T-helper 2 cell treated with Interferon-gamma antibody and Interleukin-4, amounts not matched to agents 5 μg/mL and 100 μg/mL, for 36 hours (primary cell): ENCODE results near the gene STRIP2.
"Not testable (repeated sequence)": the region's sequence is repeated elsewhere in the genome, so short reads cannot be mapped to it uniquely, and the experiment has no call there.

Source experiments
- DNase-seq: peaks from one replicate; pipeline ENCODE4 v3.0.0; 2021; ENCODE audit warnings: low spot score
- H3K27ac Mint-ChIP-seq: one replicate; pipeline ENCODE4 v1.8.0; 2021; ENCODE audit warnings: mild to moderate bottlenecking, mixed read lengths
- H3K27me3 Mint-ChIP-seq: one replicate; pipeline ENCODE4 v1.8.0; 2021; ENCODE audit warnings: low read depth, mixed read lengths
- H3K36me3 Mint-ChIP-seq: one replicate; pipeline ENCODE4 v1.8.0; 2021; ENCODE audit warnings: low read depth, mixed read lengths
- H3K4me1 Mint-ChIP-seq: one replicate; pipeline ENCODE4 v1.8.0; 2021; ENCODE audit warnings: low read depth, mixed read lengths
- H3K4me3 Mint-ChIP-seq: one replicate; pipeline ENCODE4 v1.8.0; 2022; ENCODE audit warnings: mild to moderate bottlenecking, moderate library complexity, mixed read lengths
- H3K9me3 Mint-ChIP-seq: one replicate; pipeline ENCODE4 v1.8.0; 2021; ENCODE audit warnings: mixed read lengths

Gene STRIP2

GRCh38 chr7:129401228-129401966 is 32.8 kb upstream of the STRIP2 start:
- DNase-seq = no peak
- Mint-ChIP-seq H3K27me3 (no peaks in the 10 kb centered on the region), H3K4me1 (peaks cover 8% of the 10 kb centered on the region), H3K27ac (no peak overlapping the region), H3K36me3 (peaks cover 6% of the 10 kb centered on the region), H3K9me3 (no peaks in the 10 kb centered on the region), H3K4me3 (no peak overlapping the region)

- H3K9me3 Mint-ChIP-seq = no peaks in the 10 kb centered on the region
- H3K27ac Mint-ChIP-seq = no peak overlapping the region
- no peak overlapping the region for H3K4me3 Mint-ChIP-seq
- peaks cover 6% of the 10 kb centered on the region for H3K36me3 Mint-ChIP-seq
- peaks cover 8% of the 10 kb centered on the region for H3K4me1 Mint-ChIP-seq
- peak; percentile 7 for DNase-seq
- no peaks in the 10 kb centered on the region for H3K27me3 Mint-ChIP-seq
Measured at GRCh38 chr7:129401967-129402860, 32.0 kb upstream of the STRIP2 start.

- peak overlapping the region; percentile 8 for H3K27ac Mint-ChIP-seq
- peaks cover 18% of the 10 kb centered on the region for H3K36me3 Mint-ChIP-seq
Measured at GRCh38 chr7:129405527-129405926, 28.7 kb upstream of the STRIP2 start.

GRCh38 chr7:129410238-129410637 is 24.0 kb upstream of the STRIP2 start:
- not testable (repeated sequence) for H3K4me1 Mint-ChIP-seq, H3K27ac Mint-ChIP-seq, H3K9me3 Mint-ChIP-seq, H3K4me3 Mint-ChIP-seq, H3K27me3 Mint-ChIP-seq, DNase-seq
- peaks cover 30% of the 10 kb centered on the region for H3K36me3 Mint-ChIP-seq

More at GRCh38 chr7:129405527-129405926, 28.7 kb upstream of the STRIP2 start:
- Mint-ChIP-seq H3K4me3 (no peak overlapping the region), H3K27me3 (no peaks in the 10 kb centered on the region), H3K9me3 (no peaks in the 10 kb centered on the region), H3K4me1 (peaks cover 8% of the 10 kb centered on the region)
- DNase-seq = no peak

- H3K4me3 Mint-ChIP-seq = no peak overlapping the region
- H3K36me3 Mint-ChIP-seq = peaks cover 29% of the 10 kb centered on the region
- H3K9me3 Mint-ChIP-seq = peaks cover 8% of the 10 kb centered on the region
- H3K27ac Mint-ChIP-seq = no peak overlapping the region
- H3K27me3 Mint-ChIP-seq = no peaks in the 10 kb centered on the region
- DNase-seq = no peak
- no peaks in the 10 kb centered on the region for H3K4me1 Mint-ChIP-seq
Measured at GRCh38 chr7:129412501-129412900, 21.7 kb upstream of the STRIP2 start.

GRCh38 chr7:129417073-129417472 is 17.2 kb upstream of the STRIP2 start:
- Mint-ChIP-seq H3K27me3 (no peaks in the 10 kb centered on the region), H3K4me3 (no peak overlapping the region), H3K4me1 (no peaks in the 10 kb centered on the region), H3K36me3 (peaks cover 13% of the 10 kb centered on the region), H3K27ac (no peak overlapping the region), H3K9me3 (peaks cover 8% of the 10 kb centered on the region)
- DNase-seq = no peak

GRCh38 chr7:129421717-129422250 is 12.4 kb upstream of the STRIP2 start:
- no peaks in the 10 kb centered on the region for H3K9me3 Mint-ChIP-seq
- no peaks in the 10 kb centered on the region for H3K4me1 Mint-ChIP-seq
- no peak overlapping the region for H3K4me3 Mint-ChIP-seq
- no peaks in the 10 kb centered on the region for H3K27me3 Mint-ChIP-seq
- DNase-seq = no peak
- H3K27ac Mint-ChIP-seq = no peak overlapping the region
- no peaks in the 10 kb centered on the region for H3K36me3 Mint-ChIP-seq

- Mint-ChIP-seq H3K9me3 (no peaks in the 10 kb centered on the region), H3K27ac (no peak overlapping the region), H3K4me3 (no peak overlapping the region), H3K36me3 (no peaks in the 10 kb centered on the region), H3K27me3 (no peaks in the 10 kb centered on the region), H3K4me1 (no peaks in the 10 kb centered on the region)
- no peak for DNase-seq
Measured at GRCh38 chr7:129422727-129423126, 11.5 kb upstream of the STRIP2 start.

GRCh38 chr7:129423700-129424410 is 10.4 kb upstream of the STRIP2 start:
- H3K4me1 Mint-ChIP-seq = no peaks in the 10 kb centered on the region
- H3K27ac Mint-ChIP-seq = no peak overlapping the region
- H3K36me3 Mint-ChIP-seq = no peaks in the 10 kb centered on the region
- no peaks in the 10 kb centered on the region for H3K27me3 Mint-ChIP-seq
- no peak overlapping the region for H3K4me3 Mint-ChIP-seq
- no peaks in the 10 kb centered on the region for H3K9me3 Mint-ChIP-seq
- no peak for DNase-seq

- no peaks in the 10 kb centered on the region for H3K27me3 Mint-ChIP-seq
- no peak overlapping the region for H3K4me3 Mint-ChIP-seq
- no peaks in the 10 kb centered on the region for H3K4me1 Mint-ChIP-seq
- H3K36me3 Mint-ChIP-seq = no peaks in the 10 kb centered on the region
- no peak for DNase-seq
- H3K27ac Mint-ChIP-seq = no peak overlapping the region
- no peaks in the 10 kb centered on the region for H3K9me3 Mint-ChIP-seq
Measured at GRCh38 chr7:129426482-129426881, 7.8 kb upstream of the STRIP2 start.

- Mint-ChIP-seq H3K36me3 (no peaks in the 10 kb centered on the region), H3K4me3 (no peak overlapping the region), H3K4me1 (no peaks in the 10 kb centered on the region), H3K27me3 (peaks cover 5% of the 10 kb centered on the region), H3K9me3 (no peaks in the 10 kb centered on the region), H3K27ac (no peak overlapping the region)
- no peak for DNase-seq
Measured at GRCh38 chr7:129427526-129428045, 6.6 kb upstream of the STRIP2 start.

GRCh38 chr7:129431911-129432643 is 2.2 kb upstream of the STRIP2 start:
- H3K27ac Mint-ChIP-seq = no peak overlapping the region
- peaks cover 25% of the 10 kb centered on the region for H3K4me1 Mint-ChIP-seq
- no peaks in the 10 kb centered on the region for H3K36me3 Mint-ChIP-seq
- no peak for DNase-seq
- H3K27me3 Mint-ChIP-seq = peaks cover 13% of the 10 kb centered on the region
- H3K9me3 Mint-ChIP-seq = no peaks in the 10 kb centered on the region
- H3K4me3 Mint-ChIP-seq = no peak overlapping the region

- peak overlapping the region; percentile 81 for H3K27ac Mint-ChIP-seq
- peaks cover 37% of the 10 kb centered on the region for H3K4me1 Mint-ChIP-seq
- no peaks in the 10 kb centered on the region for H3K36me3 Mint-ChIP-seq
Measured at GRCh38 chr7:129434675-129435318, 565 bp downstream of the STRIP2 start.

More at GRCh38 chr7:129434675-129435318, 565 bp downstream of the STRIP2 start:
- no peaks in the 10 kb centered on the region for H3K9me3 Mint-ChIP-seq
- no peak for DNase-seq
- H3K4me3 Mint-ChIP-seq = peak overlapping the region; percentile 94
- peaks cover 13% of the 10 kb centered on the region for H3K27me3 Mint-ChIP-seq
